Lower leg skin (tissue), 4 donors: ENCODE data around the gene ADAM33. TPM values are rescaled to one million over a fixed set of nuclear protein-coding genes. Genes with fewer than 3 reads are reported as not detected.

Experiments used
- DNase-seq, 2 donors: peaks; one replicate each; pipeline ENCODE4 v3.0.0-alpha.2; 2019; ENCODE audit warnings: low spot score in 2 of 2
- H3K4me3 ChIP-seq: fragments of 200-600 bp; sonication (generic); 2 replicates; pipeline ENCODE4 v1.5.1; 2017; ENCODE audit warnings: mild to moderate bottlenecking, low read depth; ENCODE audit not compliant: poor library complexity, severe bottlenecking
- CTCF ChIP-seq, 3 donors: fragments of 450-650 bp; IDR thresholded peaks; one replicate each; pipeline ENCODE4 v1.5.1; 2016; ENCODE audit warnings: antibody characterized with exemption in 3 of 3, mild to moderate bottlenecking in 3 of 3, moderate library complexity in 2 of 3
- POLR2A ChIP-seq, 2 donors: fragments of 450-650 bp; IDR thresholded peaks; one replicate each; pipeline ENCODE4 v1.6.1; 2016 to 2017; ENCODE audit warnings: antibody characterized with exemption in 2 of 2, mild to moderate bottlenecking in 1 of 2, moderate library complexity in 1 of 2
- WGBS, 2 donors: methylation state at CpG; one replicate each; pipeline ENCODE4 v1.1.5; 2018; 5-methylcytosine and 5-hydroxymethylcytosine counted together
- intact Hi-C: fragments of 100-400 bp; cut with DNase I; formaldehyde crosslinking; loops from one replicate; pipeline ENCODE4 v1.15.0; 2023; ENCODE audit warnings: low total_unique reads
- total RNA-seq, 4 donors: library from RNA; depleted of rRNA; stranded (reverse); fragments of >200 nt; gene quantifications; one replicate each; pipeline ENCODE4 v1.1.0, GENCODE V29; 2016

The ADAM33 gene
- total RNA-seq, 4 donors from 2014 or later: 8.0 to 13.7 (median 11.1) TPM

GRCh38 chr20:3658716-3659491 is 22.9 kb downstream of the ADAM33 start:
- intact Hi-C loops: no loop called here
- no peak overlapping the region for H3K4me3 ChIP-seq
- TF ChIP-seq CTCF (IDR thresholded peaks at IDR 0.05): no peak
- no peak for TF ChIP-seq POLR2A (IDR thresholded peaks at IDR 0.05)
- peak in 1 of 2 donors; percentile 72 for DNase-seq
- WGBS, 2 donors: 62 to 74% methylated on average over 8 of the region's 8 CpGs

DNA sequence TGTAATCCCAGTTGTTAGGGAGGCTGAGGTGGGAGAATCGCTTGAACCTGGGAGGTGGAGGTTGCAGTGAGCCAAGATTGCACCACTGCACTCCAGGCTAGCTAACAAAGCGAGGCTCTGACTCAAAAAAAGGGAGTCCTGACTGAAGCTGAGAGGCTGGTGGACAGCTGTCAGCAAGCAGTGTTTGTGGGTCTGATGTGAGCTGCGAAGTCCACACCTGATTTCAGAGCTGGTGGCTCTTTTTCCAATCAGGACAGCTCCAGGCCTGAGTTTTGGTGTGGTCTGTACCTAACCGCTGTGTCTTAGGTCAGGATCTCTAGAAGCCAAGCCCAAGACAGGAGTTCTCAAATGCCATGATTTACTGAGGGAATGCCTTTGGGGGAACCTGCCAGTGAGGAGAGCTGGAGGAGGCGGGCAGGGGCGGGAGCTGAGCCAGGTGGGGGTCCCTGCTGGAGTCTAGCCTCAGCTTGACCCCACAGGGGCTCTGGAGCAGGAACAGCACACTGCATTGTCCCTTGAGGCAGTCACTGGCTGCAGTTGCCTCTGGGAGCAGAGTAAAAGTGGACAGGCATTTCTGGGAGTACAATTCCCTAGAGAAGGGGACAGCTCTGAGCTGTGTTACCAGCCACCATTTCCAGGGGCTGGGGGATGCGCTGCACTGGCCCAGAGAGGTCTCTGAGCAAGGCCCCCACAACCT is 23.6 kb downstream of the ADAM33 start:
- intact Hi-C loops: no loop called here
- 88 to 95% methylated on average over 7 of the region's 7 CpGs for WGBS, 2 donors
- no peak overlapping the region for H3K4me3 ChIP-seq
- peak in 1 of 2 donors; percentile 39 for DNase-seq
- no peak for TF ChIP-seq POLR2A (IDR thresholded peaks at IDR 0.05)
- TF ChIP-seq CTCF (IDR thresholded peaks at IDR 0.05): no peak

DNA sequence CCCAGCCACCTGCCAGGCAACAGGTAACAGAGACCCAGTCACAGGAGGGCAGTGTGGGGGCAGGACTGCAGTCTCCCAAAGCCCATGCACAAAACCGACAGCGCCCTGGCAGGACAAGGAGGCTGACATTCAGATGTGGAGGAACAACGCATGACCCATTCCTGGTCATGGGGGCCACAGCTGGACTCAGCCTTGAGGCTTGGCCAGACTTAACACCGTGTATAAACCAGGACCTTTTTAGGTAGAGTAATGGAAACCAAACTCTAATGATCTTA is 26.7 kb downstream of the ADAM33 start:
- WGBS, 2 donors: 66 to 91% methylated on average over 4 of the region's 4 CpGs
- intact Hi-C loops: no loop called here
- no peak overlapping the region for H3K4me3 ChIP-seq
- TF ChIP-seq CTCF (IDR thresholded peaks at IDR 0.05) (no peak), POLR2A (IDR thresholded peaks at IDR 0.05) (no peak)
- peak in 1 of 2 donors; percentile 76 for DNase-seq

GRCh38 chr20:3654326-3655130 is 27.3 kb downstream of the ADAM33 start:
- intact Hi-C loops: no loop called here
- no peak overlapping the region for H3K4me3 ChIP-seq
- DNase-seq: peak in 1 of 2 donors; percentile 26
- WGBS, 2 donors: 72 to 74% methylated on average over 17 of the region's 17 CpGs
- TF ChIP-seq CTCF (IDR thresholded peaks at IDR 0.05) (no peak), POLR2A (IDR thresholded peaks at IDR 0.05) (no peak)

GRCh38 chr20:3653921-3654320 is 27.9 kb downstream of the ADAM33 start:
- no peak overlapping the region for H3K4me3 ChIP-seq
- TF ChIP-seq POLR2A (IDR thresholded peaks at IDR 0.05): no peak
- DNase-seq: peak in 1 of 2 donors; percentile 7
- intact Hi-C loops: no loop called here
- 47 to 64% methylated on average over 2 of the region's 2 CpGs for WGBS, 2 donors
